SU-DHL-6 (cell line): Measurements from ENCODE around the gene COPZ1.

Experiments
- CTCF ChIP-seq: fragments of 200-600 bp; sonication (generic); IDR thresholded peaks from one replicate; pipeline ENCODE4 v1.5.1; 2017; ENCODE audit warnings: antibody characterized with exemption, mild to moderate bottlenecking, low read length, moderate library complexity; ENCODE audit not compliant: insufficient read depth, poor library complexity, severe bottlenecking
- EZH2phosphoT487 ChIP-seq: fragments of 200-600 bp; sonication (generic), shearing (Covaris generic); conservative IDR thresholded peaks from 2 replicates; pipeline ENCODE4 v1.6.1; 2018; ENCODE audit warnings: mild to moderate bottlenecking, antibody characterized with exemption, low read length, moderate library complexity, mixed read lengths

GRCh38 chr12:54331461-54331860 lies 6.5 kb downstream of the COPZ1 start:
- TF ChIP-seq CTCF (no peak), EZH2phosphoT487 (no peak)
